ENCODE data around the gene PRKCZ.

Gene PRKCZ

DNA sequence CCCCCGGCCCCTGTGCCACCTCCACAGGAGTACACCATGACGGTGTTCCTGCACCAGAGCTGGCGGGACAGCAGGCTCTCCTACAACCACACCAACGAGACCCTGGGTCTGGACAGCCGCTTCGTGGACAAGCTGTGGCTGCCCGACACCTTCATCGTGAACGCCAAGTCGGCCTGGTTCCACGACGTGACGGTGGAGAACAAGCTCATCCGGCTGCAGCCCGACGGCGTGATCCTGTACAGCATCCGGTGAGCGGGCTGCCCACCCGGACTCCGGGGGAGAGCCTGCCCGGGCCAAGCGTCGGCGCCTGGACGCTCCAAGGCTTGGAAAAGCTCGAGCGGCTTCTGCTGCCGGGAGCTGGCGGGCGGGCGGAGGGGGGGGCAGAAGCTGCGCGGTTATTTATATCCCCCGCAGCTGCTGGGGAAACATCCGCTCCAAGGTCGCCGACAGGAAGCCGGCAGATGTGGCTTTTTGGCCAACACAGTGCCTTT, 24.7 kb upstream of the PRKCZ start:
- H3K4me3 ChIP-seq (ENCODE audit: low read depth, low read length) = no peak overlapping the region
- TF ChIP-seq, protein P1, sequence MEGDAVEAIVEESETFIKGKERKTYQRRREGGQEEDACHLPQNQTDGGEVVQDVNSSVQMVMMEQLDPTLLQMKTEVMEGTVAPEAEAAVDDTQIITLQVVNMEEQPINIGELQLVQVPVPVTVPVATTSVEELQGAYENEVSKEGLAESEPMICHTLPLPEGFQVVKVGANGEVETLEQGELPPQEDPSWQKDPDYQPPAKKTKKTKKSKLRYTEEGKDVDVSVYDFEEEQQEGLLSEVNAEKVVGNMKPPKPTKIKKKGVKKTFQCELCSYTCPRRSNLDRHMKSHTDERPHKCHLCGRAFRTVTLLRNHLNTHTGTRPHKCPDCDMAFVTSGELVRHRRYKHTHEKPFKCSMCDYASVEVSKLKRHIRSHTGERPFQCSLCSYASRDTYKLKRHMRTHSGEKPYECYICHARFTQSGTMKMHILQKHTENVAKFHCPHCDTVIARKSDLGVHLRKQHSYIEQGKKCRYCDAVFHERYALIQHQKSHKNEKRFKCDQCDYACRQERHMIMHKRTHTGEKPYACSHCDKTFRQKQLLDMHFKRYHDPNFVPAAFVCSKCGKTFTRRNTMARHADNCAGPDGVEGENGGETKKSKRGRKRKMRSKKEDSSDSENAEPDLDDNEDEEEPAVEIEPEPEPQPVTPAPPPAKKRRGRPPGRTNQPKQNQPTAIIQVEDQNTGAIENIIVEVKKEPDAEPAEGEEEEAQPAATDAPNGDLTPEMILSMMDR (conservative IDR thresholded peaks at IDR 0.05; ENCODE audit: low read depth, low read length) = no peak
- no peak for DNase-seq (ENCODE audit: low read depth)

DNA sequence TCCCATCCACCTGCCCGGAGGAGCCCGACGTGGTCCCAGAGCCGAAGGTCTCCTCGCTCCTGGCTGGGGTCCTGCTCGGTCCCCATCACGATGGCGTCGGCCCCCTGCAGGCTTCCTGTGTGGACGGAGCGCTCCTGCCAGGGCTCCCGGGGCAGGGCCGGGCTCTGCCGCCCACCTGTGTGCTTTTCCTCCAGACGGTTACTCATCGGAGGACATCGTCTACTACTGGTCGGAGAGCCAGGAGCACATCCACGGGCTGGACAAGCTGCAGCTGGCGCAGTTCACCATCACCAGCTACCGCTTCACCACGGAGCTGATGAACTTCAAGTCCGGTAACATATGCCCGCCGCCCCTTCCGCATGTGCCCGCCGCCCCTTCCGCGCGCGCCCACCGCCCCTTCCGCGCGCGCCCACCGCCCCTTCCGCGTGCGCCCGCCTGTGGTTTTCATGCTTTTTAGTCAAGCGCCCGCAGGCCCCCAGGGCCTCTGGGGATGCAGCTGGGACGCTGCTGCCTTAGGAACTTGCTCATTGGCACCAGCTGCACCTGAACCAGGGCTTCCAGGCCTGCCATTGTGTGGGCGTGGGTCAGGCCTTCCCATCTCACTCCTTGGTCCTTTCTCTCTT, 22.1 kb upstream of the PRKCZ start:
- no peak for DNase-seq (ENCODE audit: low read depth)
- H3K4me3 ChIP-seq (ENCODE audit: low read depth, low read length) = no peak overlapping the region
- TF ChIP-seq, protein P1 (conservative IDR thresholded peaks at IDR 0.05; ENCODE audit: low read depth, low read length) = no peak

DNA sequence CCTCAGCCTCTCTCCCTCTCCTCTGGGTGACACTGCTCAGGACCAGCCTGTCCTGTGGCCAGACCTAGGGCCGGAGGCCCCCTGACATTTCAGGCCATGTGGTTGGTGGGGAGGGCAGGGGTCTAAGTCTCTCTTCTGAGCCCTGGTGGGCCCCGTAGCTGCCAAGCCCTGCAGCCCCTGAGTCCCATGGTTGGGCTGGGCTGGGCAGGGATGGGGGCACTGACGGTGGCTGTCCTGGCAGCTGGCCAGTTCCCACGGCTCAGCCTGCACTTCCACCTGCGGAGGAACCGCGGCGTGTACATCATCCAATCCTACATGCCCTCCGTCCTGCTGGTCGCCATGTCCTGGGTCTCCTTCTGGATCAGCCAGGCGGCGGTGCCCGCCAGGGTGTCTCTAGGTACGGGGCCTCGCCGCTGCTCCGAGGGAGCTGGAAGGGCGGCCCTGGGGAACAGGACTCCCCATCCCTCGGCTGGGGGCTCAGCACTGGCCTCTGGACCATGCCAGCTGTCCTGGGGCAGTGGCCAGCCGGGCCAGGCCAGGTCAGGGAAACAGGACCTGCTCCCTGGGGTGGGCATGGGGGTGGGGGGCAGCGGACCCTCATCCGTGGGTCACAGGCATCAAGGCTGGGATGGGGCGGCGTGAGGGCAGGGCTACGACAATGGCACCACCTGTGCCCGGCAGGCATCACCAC, 21.2 kb upstream of the PRKCZ start:
- H3K4me3 ChIP-seq (ENCODE audit: low read depth, low read length) = no peak overlapping the region
- DNase-seq (ENCODE audit: low read depth) = no peak
- TF ChIP-seq, protein P1 (conservative IDR thresholded peaks at IDR 0.05; ENCODE audit: low read depth, low read length) = no peak

DNA sequence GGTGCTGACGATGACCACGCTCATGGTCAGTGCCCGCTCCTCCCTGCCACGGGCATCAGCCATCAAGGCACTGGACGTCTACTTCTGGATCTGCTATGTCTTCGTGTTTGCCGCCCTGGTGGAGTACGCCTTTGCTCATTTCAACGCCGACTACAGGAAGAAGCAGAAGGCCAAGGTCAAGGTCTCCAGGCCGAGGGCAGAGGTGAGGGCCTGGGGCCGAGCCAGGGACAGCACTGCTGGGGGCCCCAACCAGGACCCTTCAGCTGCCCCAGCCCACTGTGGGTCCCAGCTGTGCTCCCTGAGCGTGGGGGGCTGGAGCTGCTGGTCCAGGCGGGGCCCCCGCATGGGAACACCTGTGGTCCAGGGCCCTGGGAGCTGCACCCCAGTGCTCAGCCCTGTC, 20.6 kb upstream of the PRKCZ start:
- DNase-seq (ENCODE audit: low read depth) = no peak
- TF ChIP-seq, protein P1 (conservative IDR thresholded peaks at IDR 0.05; ENCODE audit: low read depth, low read length) = no peak
- no peak overlapping the region for H3K4me3 ChIP-seq (ENCODE audit: low read depth, low read length)

DNA sequence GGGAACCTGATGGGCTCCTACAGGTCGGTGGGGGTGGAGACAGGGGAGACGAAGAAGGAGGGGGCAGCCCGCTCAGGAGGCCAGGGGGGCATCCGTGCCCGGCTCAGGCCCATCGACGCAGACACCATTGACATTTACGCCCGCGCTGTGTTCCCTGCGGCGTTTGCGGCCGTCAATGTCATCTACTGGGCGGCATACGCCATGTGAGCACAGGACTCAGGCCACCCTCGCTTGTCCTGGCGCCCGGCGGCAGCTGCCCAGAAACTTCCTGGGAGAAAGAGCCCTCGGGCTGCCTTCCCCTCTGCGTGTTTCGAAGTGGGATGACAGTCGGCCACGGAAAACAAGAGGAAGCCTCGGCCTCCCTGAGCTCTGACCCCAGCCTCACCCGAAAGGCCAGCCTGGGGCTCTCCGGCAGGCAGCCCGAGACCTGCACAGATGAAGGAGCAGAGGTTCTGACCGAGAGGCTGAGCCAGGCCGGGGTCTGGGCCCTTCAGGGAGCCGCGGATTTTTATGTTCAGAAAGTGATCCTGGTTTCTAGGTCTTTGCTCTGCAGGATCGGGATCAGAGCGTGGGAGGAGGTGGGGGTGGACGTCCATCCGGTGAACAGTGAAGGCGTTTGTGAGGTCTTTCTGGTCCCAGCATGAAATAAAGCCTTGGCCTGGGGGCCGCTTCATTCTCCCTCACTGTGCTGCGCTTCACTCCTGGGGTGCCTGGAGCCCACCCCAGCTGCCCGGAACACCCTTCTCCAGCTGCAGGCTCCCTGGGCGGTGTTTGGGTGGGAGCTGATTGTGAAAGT, 19.9 kb upstream of the PRKCZ start:
- DNase-seq (ENCODE audit: low read depth) = no peak
- TF ChIP-seq, protein P1 (conservative IDR thresholded peaks at IDR 0.05; ENCODE audit: low read depth, low read length) = no peak
- no peak overlapping the region for H3K4me3 ChIP-seq (ENCODE audit: low read depth, low read length)

DNA sequence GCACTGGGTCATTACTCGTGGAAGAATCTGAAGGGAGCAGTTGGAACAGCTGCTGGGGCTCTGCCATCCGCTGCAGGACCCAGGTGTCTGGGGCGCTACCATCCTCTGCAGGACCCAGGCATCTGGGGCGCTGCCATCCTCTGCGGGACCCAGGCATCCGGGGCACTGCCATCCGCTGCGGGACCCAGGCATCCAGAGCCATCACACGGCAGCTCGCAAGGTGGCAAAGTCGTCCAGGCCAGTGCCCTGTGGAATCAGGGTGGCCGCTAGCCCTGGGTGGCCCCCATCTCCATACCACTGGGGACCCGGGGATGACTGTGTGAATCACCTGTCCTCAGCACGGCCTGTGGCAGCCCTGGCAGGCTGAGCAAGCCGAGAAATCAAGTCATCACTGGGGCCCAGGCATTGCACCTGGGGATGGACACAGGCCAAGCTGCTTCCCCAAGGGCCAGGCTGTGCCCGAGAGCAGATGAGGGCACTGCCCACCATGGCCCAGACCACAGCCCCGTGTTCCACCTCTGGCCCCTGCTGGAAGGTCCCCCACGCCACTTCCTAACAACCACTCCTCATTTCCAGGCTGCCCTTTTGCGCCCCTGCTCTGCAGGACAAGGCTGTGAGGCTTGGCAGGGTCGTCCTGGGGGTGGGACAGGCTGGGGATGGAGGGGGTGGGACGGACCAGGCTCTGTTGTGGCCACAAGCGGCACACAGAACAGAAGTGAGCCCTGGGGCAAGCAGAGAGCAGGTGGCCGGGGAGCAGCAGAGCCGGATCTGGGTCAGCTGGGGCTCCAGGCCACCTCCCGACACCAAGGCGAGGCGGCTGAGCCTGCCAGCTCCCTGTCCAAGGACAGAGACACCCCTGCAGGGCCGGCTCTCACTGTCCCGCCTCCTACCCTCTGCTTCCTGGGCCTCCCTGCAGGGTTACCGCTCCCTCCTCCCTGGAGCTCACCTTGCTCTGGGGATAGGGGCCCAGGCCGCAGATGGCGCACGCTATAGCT, 18.4 kb upstream of the PRKCZ start:
- no peak overlapping the region for H3K4me3 ChIP-seq (ENCODE audit: low read depth, low read length)
- no peak for DNase-seq (ENCODE audit: low read depth)
- TF ChIP-seq, protein P1 (conservative IDR thresholded peaks at IDR 0.05; ENCODE audit: low read depth, low read length) = no peak

Data from choroid plexus epithelial cell (primary cell).